Activated naive CD8-positive, alpha-beta T cell (primary cell): Measurements from ENCODE around the gene ARHGEF11.
"Not testable (repeated sequence)": the region's sequence is repeated elsewhere in the genome, so short reads cannot be mapped to it uniquely, and the experiment has no call there.

Experiments
- H3K27ac Mint-ChIP-seq: one replicate; pipeline ENCODE4 v1.8.0; 2021; ENCODE audit warnings: mixed read lengths
- H3K27me3 Mint-ChIP-seq: one replicate; pipeline ENCODE4 v1.8.0; 2021; ENCODE audit warnings: mixed read lengths
- H3K36me3 Mint-ChIP-seq: one replicate; pipeline ENCODE4 v1.8.0; 2021; ENCODE audit warnings: mixed read lengths
- H3K4me1 Mint-ChIP-seq: one replicate; pipeline ENCODE4 v1.8.0; 2021; ENCODE audit warnings: low read depth, mixed read lengths
- H3K4me3 Mint-ChIP-seq: one replicate; pipeline ENCODE4 v1.8.0; 2021; ENCODE audit warnings: mild to moderate bottlenecking, mixed read lengths
- H3K9me3 Mint-ChIP-seq: one replicate; pipeline ENCODE4 v1.8.0; 2021; ENCODE audit warnings: low read depth, mixed read lengths

The ARHGEF11 gene

GRCh38 chr1:156928043-156928602 lies 117.4 kb downstream of the ARHGEF11 start:
- Mint-ChIP-seq H3K4me3 (peak overlapping the region; percentile 61), H3K36me3 (no peaks in the 10 kb centered on the region), H3K27ac (no peak overlapping the region), H3K9me3 (no peaks in the 10 kb centered on the region), H3K27me3 (peaks cover 46% of the 10 kb centered on the region), H3K4me1 (peaks cover 23% of the 10 kb centered on the region)

GRCh38 chr1:156927215-156928042 lies 118.1 kb downstream of the ARHGEF11 start:
- Mint-ChIP-seq H3K27me3 (peaks cover 48% of the 10 kb centered on the region), H3K4me3 (no peak overlapping the region), H3K4me1 (peaks cover 25% of the 10 kb centered on the region), H3K27ac (no peak overlapping the region), H3K9me3 (no peaks in the 10 kb centered on the region), H3K36me3 (no peaks in the 10 kb centered on the region)

- Mint-ChIP-seq H3K4me1 (peaks cover 25% of the 10 kb centered on the region), H3K27me3 (peaks cover 54% of the 10 kb centered on the region)
- not testable (repeated sequence) for H3K4me3 Mint-ChIP-seq
These were observed 118.8 kb downstream of the ARHGEF11 start for GRCh38 chr1:156926695-156927094.

GRCh38 chr1:156926175-156926574 lies 119.4 kb downstream of the ARHGEF11 start:
- no peaks in the 10 kb centered on the region for H3K36me3 Mint-ChIP-seq
- no peaks in the 10 kb centered on the region for H3K9me3 Mint-ChIP-seq
- H3K27ac Mint-ChIP-seq = no peak overlapping the region
- no peak overlapping the region for H3K4me3 Mint-ChIP-seq
- peaks cover 26% of the 10 kb centered on the region for H3K4me1 Mint-ChIP-seq
- H3K27me3 Mint-ChIP-seq = peaks cover 53% of the 10 kb centered on the region

More at GRCh38 chr1:156926695-156927094, 118.8 kb downstream of the ARHGEF11 start:
- not testable (repeated sequence) for H3K27ac Mint-ChIP-seq, H3K9me3 Mint-ChIP-seq, H3K36me3 Mint-ChIP-seq

GRCh38 chr1:156925154-156926010 lies 120.2 kb downstream of the ARHGEF11 start:
- no peak overlapping the region for H3K4me3 Mint-ChIP-seq
- no peak overlapping the region for H3K27ac Mint-ChIP-seq
- peaks cover 31% of the 10 kb centered on the region for H3K4me1 Mint-ChIP-seq
- H3K36me3 Mint-ChIP-seq = no peaks in the 10 kb centered on the region
- peaks cover 51% of the 10 kb centered on the region for H3K27me3 Mint-ChIP-seq
- no peaks in the 10 kb centered on the region for H3K9me3 Mint-ChIP-seq

- H3K36me3 Mint-ChIP-seq = no peaks in the 10 kb centered on the region
- H3K27me3 Mint-ChIP-seq = peaks cover 51% of the 10 kb centered on the region
- no peaks in the 10 kb centered on the region for H3K9me3 Mint-ChIP-seq
- peak overlapping the region; percentile 13 for H3K4me3 Mint-ChIP-seq
- H3K4me1 Mint-ChIP-seq = peaks cover 31% of the 10 kb centered on the region
- H3K27ac Mint-ChIP-seq = no peak overlapping the region
These were observed 120.9 kb downstream of the ARHGEF11 start for GRCh38 chr1:156924478-156925153.

GRCh38 chr1:156923670-156924477 lies 121.7 kb downstream of the ARHGEF11 start:
- Mint-ChIP-seq H3K4me1 (peaks cover 31% of the 10 kb centered on the region), H3K9me3 (no peaks in the 10 kb centered on the region), H3K4me3 (no peak overlapping the region), H3K27me3 (peaks cover 49% of the 10 kb centered on the region), H3K27ac (no peak overlapping the region), H3K36me3 (no peaks in the 10 kb centered on the region)

GRCh38 chr1:156922986-156923669 lies 122.4 kb downstream of the ARHGEF11 start:
- H3K27me3 Mint-ChIP-seq = peaks cover 51% of the 10 kb centered on the region
- no peaks in the 10 kb centered on the region for H3K9me3 Mint-ChIP-seq
- H3K27ac Mint-ChIP-seq = no peak overlapping the region
- H3K4me1 Mint-ChIP-seq = peaks cover 28% of the 10 kb centered on the region
- no peaks in the 10 kb centered on the region for H3K36me3 Mint-ChIP-seq
- peak overlapping the region; percentile 74 for H3K4me3 Mint-ChIP-seq

GRCh38 chr1:156921053-156921529 lies 124.5 kb downstream of the ARHGEF11 start:
- Mint-ChIP-seq H3K9me3 (no peaks in the 10 kb centered on the region), H3K4me1 (peaks cover 15% of the 10 kb centered on the region), H3K27ac (no peak overlapping the region), H3K27me3 (peaks cover 46% of the 10 kb centered on the region), H3K36me3 (no peaks in the 10 kb centered on the region), H3K4me3 (no peak overlapping the region)

- Mint-ChIP-seq H3K4me1 (peaks cover 11% of the 10 kb centered on the region), H3K27me3 (peaks cover 44% of the 10 kb centered on the region), H3K27ac (no peak within 1 kb of the TSS), H3K36me3 (no peaks in the 10 kb centered on the region), H3K4me3 (peak within 1 kb of the TSS; percentile 40), H3K9me3 (no peaks in the 10 kb centered on the region)
These were observed 125.1 kb downstream of the ARHGEF11 start, which contains the start of gene LRRC71 for GRCh38 chr1:156920233-156921052. LRRC71 (plus strand) TSS chr1:156920632; CDS start chr1:156920804, 172 bp downstream.

- Mint-ChIP-seq H3K4me1 (no peaks in the 10 kb centered on the region), H3K9me3 (no peaks in the 10 kb centered on the region), H3K27me3 (peaks cover 20% of the 10 kb centered on the region), H3K4me3 (no peak overlapping the region), H3K27ac (no peak overlapping the region), H3K36me3 (no peaks in the 10 kb centered on the region)
These were observed 131.1 kb downstream of the ARHGEF11 start for GRCh38 chr1:156914440-156914856.

- no peak overlapping the region for H3K4me3 Mint-ChIP-seq
These were observed 131.6 kb downstream of the ARHGEF11 start for GRCh38 chr1:156913809-156914387.

More at GRCh38 chr1:156913809-156914387, 131.6 kb downstream of the ARHGEF11 start:
- H3K27me3 Mint-ChIP-seq = peaks cover 17% of the 10 kb centered on the region
- no peaks in the 10 kb centered on the region for H3K36me3 Mint-ChIP-seq
- H3K4me1 Mint-ChIP-seq = no peaks in the 10 kb centered on the region
- H3K27ac Mint-ChIP-seq = no peak overlapping the region
- H3K9me3 Mint-ChIP-seq = no peaks in the 10 kb centered on the region
